Measurements from ENCODE around the gene OTOG.

GRCh38 chr11:17609291-17610084, 62.4 kb downstream of the OTOG start:
- TF ChIP-seq CTCF (IDR thresholded peaks at IDR 0.05; ENCODE audit: low read length) (no peak), EZH2 (optimal IDR thresholded peaks at IDR 0.05; ENCODE audit: low read depth, low read length) (no peak), EZH2phosphoT487 (IDR thresholded peaks at IDR 0.05; ENCODE audit: low read length) (no peak)
